ENCODE results near the gene PLPP4. TPM values are rescaled to one million over a fixed set of nuclear protein-coding genes. Genes with fewer than 3 reads are reported as not detected.

Gene PLPP4
- total RNA-seq, 1 donor from 2014 or later, result 5.3 TPM

DNA sequence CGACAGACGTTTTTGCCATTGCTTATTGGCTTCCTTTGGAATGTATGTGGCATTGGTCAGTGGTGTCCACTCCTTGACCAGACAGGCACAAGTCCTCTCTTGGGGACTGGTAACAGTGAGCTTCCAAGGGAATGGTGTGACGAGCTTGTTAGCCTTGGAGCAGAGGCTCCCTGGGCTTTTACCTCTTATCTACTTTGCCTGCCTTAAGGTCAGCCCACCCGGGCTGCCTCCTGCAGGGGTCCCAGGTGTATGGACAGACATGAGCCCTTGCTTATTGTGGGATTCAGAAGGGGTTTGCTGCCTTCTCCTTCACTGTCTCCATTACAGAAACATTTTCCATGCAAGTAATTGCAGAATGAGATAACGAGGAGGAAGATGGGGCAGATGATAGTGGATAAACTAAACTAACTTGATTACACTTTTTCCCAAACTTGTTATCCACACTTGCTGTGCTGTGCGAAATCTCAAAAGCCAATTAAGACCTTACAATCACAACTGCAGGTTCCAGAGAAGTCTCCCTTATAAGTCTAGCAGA, 29.7 kb downstream of the PLPP4 start:
- H3K36me3 ChIP-seq (ENCODE audit: control insufficient read depth, insufficient read depth, low read length), result no peaks in the 10 kb centered on the region

DNA sequence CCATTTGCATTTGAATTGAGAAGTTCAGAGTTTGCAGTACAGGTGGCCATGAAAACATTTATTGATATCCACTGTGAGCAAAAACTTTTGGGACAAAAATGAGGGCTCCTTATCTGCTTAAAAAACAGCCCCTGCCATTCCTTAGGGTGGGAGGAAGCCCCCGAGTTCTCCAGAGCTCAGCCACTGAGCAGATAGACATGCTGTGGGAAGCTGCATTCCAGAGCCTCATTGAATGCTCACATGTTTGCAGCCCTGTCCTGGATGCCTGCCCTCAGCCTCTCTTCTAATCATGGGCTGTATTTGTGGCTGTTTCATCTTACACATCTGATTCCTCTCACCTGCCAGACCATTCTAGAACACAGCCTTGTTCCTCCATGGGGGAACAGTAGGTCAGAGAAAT, 33.3 kb downstream of the PLPP4 start:
- TF ChIP-seq, protein P1, sequence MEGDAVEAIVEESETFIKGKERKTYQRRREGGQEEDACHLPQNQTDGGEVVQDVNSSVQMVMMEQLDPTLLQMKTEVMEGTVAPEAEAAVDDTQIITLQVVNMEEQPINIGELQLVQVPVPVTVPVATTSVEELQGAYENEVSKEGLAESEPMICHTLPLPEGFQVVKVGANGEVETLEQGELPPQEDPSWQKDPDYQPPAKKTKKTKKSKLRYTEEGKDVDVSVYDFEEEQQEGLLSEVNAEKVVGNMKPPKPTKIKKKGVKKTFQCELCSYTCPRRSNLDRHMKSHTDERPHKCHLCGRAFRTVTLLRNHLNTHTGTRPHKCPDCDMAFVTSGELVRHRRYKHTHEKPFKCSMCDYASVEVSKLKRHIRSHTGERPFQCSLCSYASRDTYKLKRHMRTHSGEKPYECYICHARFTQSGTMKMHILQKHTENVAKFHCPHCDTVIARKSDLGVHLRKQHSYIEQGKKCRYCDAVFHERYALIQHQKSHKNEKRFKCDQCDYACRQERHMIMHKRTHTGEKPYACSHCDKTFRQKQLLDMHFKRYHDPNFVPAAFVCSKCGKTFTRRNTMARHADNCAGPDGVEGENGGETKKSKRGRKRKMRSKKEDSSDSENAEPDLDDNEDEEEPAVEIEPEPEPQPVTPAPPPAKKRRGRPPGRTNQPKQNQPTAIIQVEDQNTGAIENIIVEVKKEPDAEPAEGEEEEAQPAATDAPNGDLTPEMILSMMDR (IDR thresholded peaks at IDR 0.05; ENCODE audit: insufficient read depth, low read length, poor library complexity, severe bottlenecking), result no peak
- Histone ChIP-seq H3K4me3 (ENCODE audit: low read depth, low read length) (no peak overlapping the region), H3K27me3 (ENCODE audit: control insufficient read depth, insufficient read depth, low read length) (no peaks in the 10 kb centered on the region), H3K36me3 (ENCODE audit: control insufficient read depth, insufficient read depth, low read length) (peaks cover 1% of the 10 kb centered on the region)
- DNase-seq (ENCODE audit: low read depth), result no peak

More for the DNA sequence above, 29.7 kb downstream of the PLPP4 start:
- H3K4me3 ChIP-seq (ENCODE audit: low read depth, low read length), result no peak overlapping the region
- TF ChIP-seq, protein P1 (IDR thresholded peaks at IDR 0.05; ENCODE audit: insufficient read depth, low read length, poor library complexity, severe bottlenecking), result no peak
- no peak for DNase-seq (ENCODE audit: low read depth)
- H3K27me3 ChIP-seq (ENCODE audit: control insufficient read depth, insufficient read depth, low read length), result no peaks in the 10 kb centered on the region

DNA sequence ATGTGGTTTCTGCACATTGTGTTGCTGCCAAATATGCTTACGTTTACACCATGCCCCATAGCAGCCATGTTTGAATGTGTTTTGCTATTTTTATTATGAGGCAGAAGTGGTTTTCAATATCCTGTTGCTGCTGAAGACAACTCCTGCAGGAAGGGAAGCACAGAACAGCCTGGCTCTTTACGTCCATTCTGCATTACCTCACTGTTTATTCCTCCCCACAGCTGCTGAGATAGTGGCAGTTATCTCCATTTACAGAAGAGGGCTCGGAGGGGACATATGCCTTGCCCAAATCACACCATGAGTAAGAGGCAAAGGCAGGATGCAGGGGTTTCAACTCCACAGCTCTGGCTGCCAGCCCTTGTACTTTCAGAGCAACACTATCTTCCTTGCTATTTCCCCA, 35.3 kb downstream of the PLPP4 start:
- TF ChIP-seq, protein P1 (IDR thresholded peaks at IDR 0.05; ENCODE audit: insufficient read depth, low read length, poor library complexity, severe bottlenecking), result no peak
- H3K36me3 ChIP-seq (ENCODE audit: control insufficient read depth, insufficient read depth, low read length), result peaks cover 1% of the 10 kb centered on the region
- no peaks in the 10 kb centered on the region for H3K27me3 ChIP-seq (ENCODE audit: control insufficient read depth, insufficient read depth, low read length)
- no peak overlapping the region for H3K4me3 ChIP-seq (ENCODE audit: low read depth, low read length)
- DNase-seq (ENCODE audit: low read depth), result no peak

DNA sequence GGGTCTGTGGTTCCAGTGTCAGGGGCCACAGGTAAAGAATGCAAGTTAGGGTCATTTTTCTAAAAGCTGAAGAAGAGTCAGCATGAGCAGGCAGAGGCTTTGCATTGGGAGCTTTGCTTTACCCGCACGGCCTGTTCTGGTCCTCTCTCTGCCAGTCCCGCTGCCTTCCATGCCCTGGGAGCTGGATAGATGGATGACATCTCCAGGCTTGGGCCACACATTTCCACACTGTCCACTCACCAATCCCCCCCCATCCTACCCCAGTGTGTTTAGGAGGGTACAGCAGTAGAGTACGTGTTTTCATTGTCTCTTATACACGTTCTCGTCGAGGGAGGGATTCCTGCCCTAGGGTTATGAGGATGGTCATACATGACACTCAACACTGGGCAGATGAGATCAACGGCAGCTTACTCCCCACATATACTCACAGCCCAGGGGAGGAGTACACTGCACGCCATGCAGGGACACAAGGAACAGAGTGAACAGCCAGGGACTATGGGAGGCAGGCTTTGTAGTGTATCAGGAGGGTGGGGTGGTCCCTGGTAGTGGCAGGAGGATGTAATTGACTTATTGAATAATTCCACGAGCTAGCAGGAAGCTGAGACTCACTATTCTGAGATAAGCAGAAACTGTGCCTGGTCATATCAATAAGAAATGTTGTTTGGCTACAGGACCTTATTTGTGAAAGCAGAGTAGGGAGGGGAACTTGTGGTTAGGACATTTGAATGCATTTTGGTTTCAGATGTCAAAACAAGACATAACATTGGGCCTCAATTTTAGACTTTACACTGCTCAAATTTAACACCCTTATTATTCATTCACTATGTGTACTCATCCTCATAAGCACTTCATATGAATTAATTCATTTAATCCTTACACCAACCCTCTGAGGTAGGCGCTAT, 36.6 kb downstream of the PLPP4 start:
- DNase-seq (ENCODE audit: low read depth), result no peak
- Histone ChIP-seq H3K27me3 (ENCODE audit: control insufficient read depth, insufficient read depth, low read length) (no peaks in the 10 kb centered on the region), H3K4me3 (ENCODE audit: low read depth, low read length) (no peak overlapping the region), H3K36me3 (ENCODE audit: control insufficient read depth, insufficient read depth, low read length) (peaks cover 1% of the 10 kb centered on the region)
- TF ChIP-seq, protein P1 (IDR thresholded peaks at IDR 0.05; ENCODE audit: insufficient read depth, low read length, poor library complexity, severe bottlenecking), result no peak

DNA sequence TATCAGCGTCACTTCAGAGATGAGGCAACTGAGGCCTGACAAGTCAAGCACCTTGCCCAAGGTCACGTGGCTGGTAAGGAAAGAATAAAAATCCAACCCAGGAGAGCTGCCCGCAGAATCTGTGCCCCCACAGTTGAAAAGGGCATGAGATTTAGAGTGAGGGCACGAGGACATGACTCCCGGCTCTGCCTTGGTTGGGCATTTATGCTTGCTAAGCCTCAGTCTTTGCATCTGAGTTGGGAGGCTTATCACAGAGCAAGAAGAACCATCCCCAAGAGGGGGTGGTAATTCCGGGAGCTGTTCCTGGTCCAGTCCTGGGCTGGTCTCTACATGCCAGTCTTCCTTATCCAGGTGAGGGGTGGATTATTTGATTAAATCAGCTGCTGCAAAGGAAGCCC, 37.3 kb downstream of the PLPP4 start:
- no peak overlapping the region for H3K4me3 ChIP-seq (ENCODE audit: low read depth, low read length)
- no peak for DNase-seq (ENCODE audit: low read depth)
- TF ChIP-seq, protein P1 (IDR thresholded peaks at IDR 0.05; ENCODE audit: insufficient read depth, low read length, poor library complexity, severe bottlenecking), result no peak

More for the DNA sequence above, 37.3 kb downstream of the PLPP4 start:
- no peaks in the 10 kb centered on the region for H3K27me3 ChIP-seq (ENCODE audit: control insufficient read depth, insufficient read depth, low read length)
- peaks cover 1% of the 10 kb centered on the region for H3K36me3 ChIP-seq (ENCODE audit: control insufficient read depth, insufficient read depth, low read length)

Data from kidney epithelial cell (primary cell).